GM19351 (cell line): Measurements from ENCODE around the gene OTOG.

ENCODE experiments used
- ATAC-seq: cut with Tn5 transposase; IDR thresholded peaks from one replicate; pipeline ENCODE4 v1.9.1; 2021; ENCODE audit warnings: mild to moderate bottlenecking, moderate library complexity; ENCODE audit not compliant: unreplicated experiment

The OTOG gene

GRCh38 chr11:17646451-17647145 is 99.5 kb downstream of the OTOG start:
- ATAC-seq: no peak

- no peak for ATAC-seq
These were observed 101.5 kb downstream of the OTOG start for GRCh38 chr11:17648528-17648927.

GRCh38 chr11:17649261-17649660 is 102.2 kb downstream of the OTOG start:
- no peak for ATAC-seq

GRCh38 chr11:17649696-17650095 is 102.6 kb downstream of the OTOG start:
- ATAC-seq: no peak

GRCh38 chr11:17650127-17650911 is 103.3 kb downstream of the OTOG start:
- ATAC-seq: no peak

GRCh38 chr11:17651061-17651460 is 104.0 kb downstream of the OTOG start:
- ATAC-seq: no peak

GRCh38 chr11:17651681-17652080 is 104.6 kb downstream of the OTOG start:
- ATAC-seq: no peak

- ATAC-seq: no peak
These were observed 105.5 kb downstream of the OTOG start for GRCh38 chr11:17652556-17652955.

- no peak for ATAC-seq
These were observed 106.6 kb downstream of the OTOG start for GRCh38 chr11:17653611-17654010.

GRCh38 chr11:17655682-17656081 is 108.6 kb downstream of the OTOG start:
- no peak for ATAC-seq

GRCh38 chr11:17658211-17658610 is 111.2 kb downstream of the OTOG start:
- no peak for ATAC-seq

- ATAC-seq: no peak
These were observed 121.1 kb downstream of the OTOG start for GRCh38 chr11:17668166-17668565.

GRCh38 chr11:17672469-17672868 is 125.4 kb downstream of the OTOG start:
- no peak for ATAC-seq

GRCh38 chr11:17673951-17674350 is 126.9 kb downstream of the OTOG start:
- no peak for ATAC-seq

- ATAC-seq: no peak
These were observed 135.8 kb downstream of the OTOG start for GRCh38 chr11:17682848-17683247.

- no peak for ATAC-seq
These were observed 136.5 kb downstream of the OTOG start for GRCh38 chr11:17683377-17684161.

- ATAC-seq: no peak
These were observed 137.5 kb downstream of the OTOG start for GRCh38 chr11:17684550-17684949.

GRCh38 chr11:17686231-17686980 is 139.3 kb downstream of the OTOG start:
- no peak for ATAC-seq

- ATAC-seq: no peak
These were observed 141.0 kb downstream of the OTOG start for GRCh38 chr11:17687946-17688670.

- ATAC-seq: no peak
These were observed 144.5 kb downstream of the OTOG start for GRCh38 chr11:17691550-17691949.
